SHP77 (cell line): ENCODE data around the gene CCDC80.
A peak's percentile ranks its signal among the peaks of the same experiment; 100 is the strongest.

Source experiments
- DNase-seq, 2 experiments: peaks; one replicate each; lab custom pipeline; 2025; lab: John Stamatoyannopoulos, UW

Gene CCDC80

DNA sequence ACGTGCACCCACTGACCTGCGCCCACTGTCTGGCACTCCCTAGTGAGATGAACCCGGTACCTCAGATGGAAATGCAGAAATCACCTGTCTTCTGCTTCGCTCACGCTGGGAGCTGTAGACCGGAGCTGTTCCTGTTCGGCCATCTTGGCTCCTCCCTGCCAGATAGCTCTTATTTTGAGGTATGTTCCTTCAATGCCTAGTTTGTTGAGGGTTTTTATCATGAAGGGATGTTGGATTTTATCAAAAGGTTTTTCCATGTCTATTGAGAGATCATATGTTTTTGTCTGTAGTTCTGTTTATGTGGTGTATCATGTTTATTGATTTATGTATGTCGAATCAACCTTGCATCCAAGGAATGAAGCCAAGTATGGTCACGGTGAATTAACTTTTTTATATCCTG, 24.1 kb upstream of the CCDC80 start:
- peak in 1 of 2 experiments; percentile 11 for DNase-seq

DNA sequence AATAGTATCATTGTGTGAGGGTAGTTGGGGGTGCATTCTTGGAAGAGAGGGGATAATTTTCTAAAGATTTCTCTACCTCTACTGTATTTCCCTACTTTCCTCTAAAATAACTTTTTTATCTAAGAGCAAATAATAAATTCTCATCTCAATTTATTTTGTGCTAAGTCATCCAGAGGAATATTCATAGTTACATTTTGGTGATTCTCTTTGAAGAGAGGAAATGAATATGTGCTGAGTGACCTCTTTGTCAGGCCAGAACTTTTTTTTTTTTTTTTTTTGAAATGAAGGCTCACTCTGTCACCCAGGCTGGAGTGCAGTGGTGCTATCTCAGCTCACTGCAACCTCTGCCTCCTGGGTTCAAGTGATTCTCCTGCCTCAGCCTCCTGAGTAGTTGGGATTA, 15.1 kb upstream of the CCDC80 start:
- no peak for DNase-seq

DNA sequence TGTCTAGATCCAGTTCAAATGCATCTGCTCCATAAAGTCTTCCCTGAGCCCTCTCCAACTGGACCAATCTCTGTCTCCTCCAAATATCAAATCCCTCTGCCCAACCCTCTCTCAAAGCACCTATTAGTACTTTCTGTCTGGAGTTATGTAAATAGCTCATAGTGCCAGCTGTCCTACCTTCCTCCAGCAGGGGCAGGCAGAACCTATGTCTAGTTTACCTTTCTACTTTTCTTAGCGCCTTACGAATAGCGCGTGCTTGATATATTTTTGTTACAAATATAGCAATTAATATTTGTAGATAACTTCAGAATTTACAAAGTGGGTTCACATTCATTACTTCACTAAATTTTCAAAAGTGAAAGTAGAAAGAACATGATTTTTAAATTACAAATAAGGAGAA, 14.0 kb upstream of the CCDC80 start:
- no peak for DNase-seq

DNA sequence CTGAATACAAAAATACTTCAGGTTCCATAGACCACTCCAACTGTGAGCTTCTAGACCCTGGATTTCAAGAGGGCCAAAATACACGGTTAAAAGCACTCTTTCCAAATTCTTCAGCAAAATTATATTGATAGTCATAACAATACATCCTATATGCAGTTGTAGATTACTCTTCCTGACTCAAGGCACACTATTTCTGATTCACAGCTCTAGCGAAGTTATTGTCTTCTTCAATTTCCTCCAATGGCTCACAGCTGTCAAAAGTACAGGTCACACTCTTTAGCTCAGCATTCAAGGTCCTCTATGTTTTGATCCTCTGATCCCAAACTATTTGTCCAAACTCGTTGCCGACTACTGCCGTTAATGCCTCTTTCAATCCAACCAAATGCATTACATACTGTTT, 13.5 kb upstream of the CCDC80 start:
- DNase-seq: no peak

DNA sequence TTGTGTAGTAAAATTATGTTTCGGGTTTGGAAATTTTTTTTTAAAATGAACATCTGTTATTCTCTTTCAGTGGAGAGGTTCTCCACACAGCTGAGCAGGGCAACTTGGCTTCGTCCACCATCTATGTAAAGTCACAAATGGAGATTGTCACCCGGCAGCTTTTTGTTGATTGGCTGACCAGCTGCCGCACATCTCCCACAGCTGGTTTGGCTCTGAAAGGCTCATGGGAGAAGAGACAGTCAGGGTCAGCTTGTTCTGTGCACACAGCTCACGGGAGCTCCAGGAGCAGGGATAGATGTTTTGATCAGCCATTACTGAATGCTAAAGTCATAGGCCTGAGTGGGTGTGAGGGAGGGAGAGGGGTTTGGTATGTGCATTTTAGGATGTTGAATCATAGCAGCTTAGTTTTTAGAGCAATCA, 12.9 kb upstream of the CCDC80 start:
- DNase-seq: no peak

DNA sequence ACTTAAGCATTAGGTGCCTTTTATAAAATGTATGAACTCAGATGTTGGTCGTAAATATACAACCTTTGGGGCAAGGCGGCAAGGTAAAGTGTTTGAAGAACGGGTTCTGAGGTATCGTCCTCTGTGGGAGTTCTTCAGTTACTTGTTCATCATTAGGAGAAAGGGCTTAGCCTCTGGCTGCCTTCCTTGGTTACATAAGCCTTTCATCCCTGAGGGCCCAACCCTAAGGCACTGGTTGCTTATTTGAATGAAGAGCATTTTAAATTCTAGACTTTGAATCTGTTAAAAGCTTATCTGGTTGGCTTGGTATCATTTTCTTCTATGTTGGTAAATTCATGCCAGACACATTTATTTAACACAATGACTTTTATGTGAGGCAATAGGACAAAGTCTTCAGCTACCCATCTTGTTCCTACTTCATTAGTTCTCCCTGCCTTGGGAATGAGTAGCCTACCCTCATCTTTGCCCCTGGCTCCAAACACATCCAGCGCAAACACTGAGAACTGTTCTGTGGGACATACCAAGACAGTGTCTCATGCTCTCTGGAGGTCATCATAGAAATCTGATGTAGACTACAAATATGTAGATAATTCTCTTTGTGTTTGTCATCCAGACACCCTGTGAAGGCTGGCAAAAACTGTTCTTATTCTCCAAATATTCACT, 12.4 kb upstream of the CCDC80 start:
- DNase-seq: no peak

DNA sequence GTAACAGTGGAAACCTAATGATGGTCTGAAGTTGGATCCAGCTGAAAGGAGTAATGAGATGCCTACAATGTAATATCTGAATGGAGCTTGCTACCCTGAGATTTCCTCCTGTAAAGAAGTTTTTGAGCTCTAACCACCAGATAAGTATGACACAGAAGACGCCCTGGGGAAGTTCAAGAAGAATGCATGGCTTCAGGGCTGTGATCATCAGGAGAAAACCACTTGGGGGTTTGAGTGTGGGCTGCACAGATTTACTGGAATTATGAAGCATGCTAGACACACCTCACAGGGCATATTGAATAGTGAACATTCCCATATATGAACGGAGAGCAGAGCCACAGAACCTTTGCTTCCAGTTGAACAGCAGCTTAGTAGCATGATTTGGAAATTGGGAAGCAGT, 10.6 kb upstream of the CCDC80 start:
- DNase-seq: no peak

DNA sequence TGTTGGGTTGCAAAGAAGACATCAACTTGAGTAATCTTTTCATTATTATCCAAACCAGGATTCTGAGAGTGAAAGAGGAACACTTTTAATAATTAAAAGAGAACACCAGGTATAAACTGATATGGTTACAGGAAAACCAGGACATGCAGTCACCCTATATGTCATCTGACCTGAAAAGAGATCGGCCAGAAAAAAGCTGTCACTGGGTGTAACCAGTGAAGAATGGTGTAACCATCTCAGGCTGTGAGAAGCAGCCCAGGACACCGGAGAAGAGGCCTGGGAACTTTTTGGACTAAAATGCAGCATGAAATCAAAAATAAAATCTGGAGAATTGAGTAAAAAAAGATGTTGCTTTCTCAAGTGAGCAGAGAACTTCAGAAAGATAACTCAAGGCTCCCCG, 10.1 kb upstream of the CCDC80 start:
- DNase-seq: no peak

DNA sequence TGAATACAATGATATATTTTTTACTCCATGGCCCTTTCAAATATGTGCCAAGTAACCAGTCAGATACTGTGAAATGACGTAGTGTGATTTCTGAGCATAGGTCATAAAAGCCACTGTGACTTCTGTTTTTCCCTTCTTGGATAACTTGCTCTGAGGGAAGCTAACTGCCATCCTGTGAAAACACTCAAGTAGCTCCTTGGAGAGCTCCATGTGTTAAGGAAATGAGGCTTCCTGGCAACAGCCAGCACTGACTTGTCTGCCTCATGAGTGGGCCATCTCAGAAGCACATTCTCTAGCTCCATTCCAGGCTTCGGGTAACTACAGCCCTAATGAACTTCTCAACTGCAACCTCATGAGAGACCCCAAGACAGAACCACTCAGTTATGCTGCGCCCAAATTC, 9.5 kb upstream of the CCDC80 start:
- no peak for DNase-seq

DNA sequence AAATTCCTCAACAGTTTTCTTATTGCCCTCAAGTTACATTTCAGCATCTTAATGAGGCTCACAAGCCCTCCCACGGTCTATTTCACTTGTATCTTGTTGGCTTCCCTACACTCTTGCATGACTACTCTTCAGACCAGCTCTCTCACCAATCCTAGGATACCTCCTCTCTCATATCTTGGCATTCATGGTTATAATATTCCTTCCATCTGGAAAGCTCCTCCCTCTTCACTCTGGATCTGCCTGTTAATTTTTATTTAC, 8.5 kb upstream of the CCDC80 start:
- no peak for DNase-seq

DNA sequence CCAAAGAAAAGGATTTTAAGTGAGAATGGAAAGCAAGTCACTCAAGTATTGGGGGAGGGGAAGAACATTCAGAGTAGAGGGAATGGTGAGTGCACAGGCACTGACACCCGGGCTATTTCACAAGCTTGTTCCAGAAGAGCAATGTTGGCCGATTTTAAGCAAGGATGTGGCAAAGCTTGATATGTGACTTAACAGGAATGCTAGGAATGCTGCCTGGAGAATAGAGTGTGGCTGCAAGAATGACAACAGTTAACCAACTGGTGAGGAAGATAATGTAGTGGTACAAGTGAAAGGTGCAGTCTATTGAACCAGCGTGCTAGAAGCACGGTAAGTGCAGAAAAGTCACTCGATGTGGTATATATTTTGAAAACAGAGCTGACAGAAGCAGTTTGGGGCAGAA, 6.2 kb upstream of the CCDC80 start:
- DNase-seq: no peak

DNA sequence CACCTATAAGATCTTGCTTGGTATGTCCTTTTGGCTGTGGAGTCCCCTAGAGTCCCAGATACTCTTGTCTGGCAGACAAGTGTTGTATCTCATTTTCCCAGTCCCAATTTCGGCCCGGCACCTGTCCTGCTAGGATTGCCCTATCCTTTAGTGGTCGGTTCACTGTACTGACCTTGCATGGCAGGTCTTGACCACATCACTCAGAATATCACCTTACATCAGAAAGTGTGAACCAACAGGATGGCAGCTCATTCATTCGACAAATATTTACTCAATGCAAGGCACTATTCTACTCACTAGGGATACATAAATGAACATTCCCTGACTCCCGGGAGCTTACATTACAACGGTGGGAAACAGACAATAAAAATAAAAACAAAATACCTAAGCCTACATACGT, 5.7 kb upstream of the CCDC80 start:
- DNase-seq: peak; percentile 24 to 29

DNA sequence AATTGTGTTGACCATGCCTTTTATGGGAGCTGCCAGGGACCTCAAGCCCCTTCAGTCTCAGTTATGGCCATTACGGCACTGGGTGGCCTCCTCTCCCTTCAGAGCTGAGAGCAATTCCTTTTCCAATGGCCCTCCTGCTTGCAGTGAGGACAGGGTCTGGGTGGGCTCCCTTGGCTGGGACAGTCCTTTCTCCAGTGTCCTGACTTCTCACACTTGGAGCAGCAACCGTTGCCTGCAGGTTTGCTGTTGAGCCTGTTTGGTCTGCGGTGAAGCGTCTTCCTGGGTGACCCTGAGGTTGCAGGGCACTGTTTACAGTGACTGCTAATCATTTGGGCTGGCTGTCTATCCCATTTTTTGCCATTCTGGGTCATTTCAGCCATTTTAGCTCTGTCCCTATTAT, 3.5 kb upstream of the CCDC80 start:
- no peak for DNase-seq

DNA sequence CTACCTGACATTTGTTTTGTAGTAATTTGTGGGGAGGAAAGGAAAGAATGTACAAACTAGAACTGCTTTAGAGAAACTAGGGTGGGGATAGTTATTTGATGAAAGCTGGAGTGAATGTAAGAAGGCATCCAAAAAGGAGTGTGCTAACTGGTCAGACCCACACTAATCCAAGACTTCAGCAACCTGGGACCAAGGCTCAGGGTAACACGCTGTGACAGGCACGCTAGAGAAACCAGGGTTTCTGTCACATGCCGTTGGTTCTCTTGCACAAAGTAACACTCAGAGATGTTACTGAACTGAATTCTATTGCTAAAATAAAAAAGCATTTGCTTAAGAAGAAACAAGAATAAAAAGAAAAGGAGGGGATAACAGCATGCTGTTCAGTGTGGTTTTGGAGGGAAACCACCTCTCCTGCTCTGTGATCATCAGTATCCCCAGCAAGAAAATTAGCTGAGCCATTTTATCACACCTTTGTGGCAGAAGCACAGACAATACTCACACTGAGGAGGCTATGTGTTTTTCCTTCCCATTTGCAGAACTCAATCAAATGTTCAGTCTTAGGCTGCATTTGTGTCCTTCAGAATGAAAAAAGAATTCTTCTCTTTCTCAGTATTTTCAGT, 2.8 kb upstream of the CCDC80 start:
- DNase-seq: no peak

DNA sequence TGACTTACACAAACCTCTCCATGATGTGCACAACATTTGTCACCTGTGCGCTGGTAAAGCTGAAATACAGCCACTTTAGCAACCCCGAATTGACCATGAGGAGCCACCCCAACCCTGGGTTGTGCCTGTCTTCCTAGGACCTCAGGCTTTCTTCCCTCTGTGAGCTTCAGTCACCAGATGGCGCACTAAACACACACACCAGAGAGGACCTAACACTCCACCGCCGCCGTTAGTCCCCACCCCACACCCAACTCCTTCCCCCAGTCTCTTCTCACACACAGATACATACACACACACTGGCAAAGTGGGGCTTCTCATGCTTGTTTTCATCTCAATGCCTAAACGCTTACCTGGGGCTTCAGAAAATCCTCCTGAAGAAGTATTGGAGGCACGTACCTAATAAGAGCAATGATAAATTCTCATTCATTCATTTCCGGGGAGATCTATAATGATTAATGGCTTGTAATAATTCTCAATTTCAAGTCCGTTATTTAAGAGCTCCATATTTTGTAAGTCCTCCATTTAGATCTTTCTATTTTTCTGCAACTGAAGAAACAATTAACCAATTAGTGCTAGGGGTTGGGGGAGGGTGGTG, 2.1 kb upstream of the CCDC80 start:
- DNase-seq: peak; percentile 84 to 87

DNA sequence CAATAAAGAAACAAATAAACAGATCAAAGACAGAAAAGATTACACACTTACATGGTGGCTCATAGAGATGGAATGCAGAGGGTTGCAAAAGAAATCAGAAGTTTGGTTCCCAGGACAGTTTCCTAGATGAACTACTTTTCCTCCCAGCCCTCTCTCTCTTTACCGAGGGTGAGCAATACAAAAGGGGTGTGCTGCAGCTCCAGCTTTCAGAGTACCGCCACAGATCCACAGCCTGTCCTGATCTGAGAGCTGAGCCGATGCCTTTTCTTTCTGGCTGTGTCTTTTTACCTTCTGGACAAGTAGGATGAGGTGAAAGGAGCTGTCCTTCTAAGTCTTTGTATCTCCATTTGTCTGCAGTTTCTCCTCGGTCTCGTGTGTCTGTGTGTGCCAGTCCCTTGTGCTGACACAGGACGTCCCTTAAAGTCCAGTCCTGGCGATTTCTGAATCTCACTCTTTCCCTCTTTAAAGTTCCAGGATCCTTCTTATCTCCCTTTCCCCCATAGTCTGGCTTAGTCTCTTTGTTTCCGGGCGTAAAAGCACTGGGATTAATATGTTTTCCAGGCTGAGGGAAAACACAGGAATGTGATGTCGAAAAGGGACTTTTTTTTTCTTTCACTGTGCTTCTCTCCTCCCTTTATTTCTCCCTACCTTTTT, 540 bp downstream of the CCDC80 start:
- DNase-seq: no peak

DNA sequence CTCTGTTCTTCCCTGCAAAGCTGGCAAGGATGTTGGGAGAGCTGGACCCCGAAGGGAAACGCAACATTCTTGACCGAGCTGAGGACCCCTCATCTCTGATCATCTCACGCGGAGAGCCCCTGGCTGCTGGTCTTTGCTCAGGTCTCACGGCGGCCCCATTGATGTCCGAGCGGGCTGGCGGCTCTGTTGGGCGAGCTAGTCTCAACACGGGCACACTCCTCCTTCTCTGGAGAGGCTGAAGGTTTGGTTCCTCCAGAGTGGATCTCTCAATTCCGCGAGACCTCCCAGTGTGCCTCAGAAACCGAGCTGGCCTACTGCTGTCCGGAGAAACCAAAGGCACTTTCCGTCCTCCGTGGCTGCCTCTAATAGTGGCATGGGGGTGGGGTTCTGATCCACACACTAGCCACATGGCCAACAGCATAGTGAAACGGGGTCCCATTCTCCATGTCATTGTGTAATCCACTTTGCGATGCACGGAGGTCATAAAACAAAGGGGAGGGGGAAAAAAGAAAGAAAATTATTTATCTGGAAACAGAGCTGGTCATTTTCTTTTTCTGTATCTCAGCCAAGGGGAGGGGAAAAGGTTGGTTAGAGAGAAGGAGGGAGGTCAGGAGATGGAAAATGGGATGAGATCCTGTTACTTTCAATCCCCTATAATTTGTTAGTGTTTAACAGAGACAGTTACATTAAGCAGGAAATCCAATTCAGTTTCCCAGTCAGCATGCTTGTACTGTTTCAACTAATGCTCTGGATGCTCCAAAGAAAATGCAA, 1.3 kb downstream of the CCDC80 start:
- DNase-seq: no peak

DNA sequence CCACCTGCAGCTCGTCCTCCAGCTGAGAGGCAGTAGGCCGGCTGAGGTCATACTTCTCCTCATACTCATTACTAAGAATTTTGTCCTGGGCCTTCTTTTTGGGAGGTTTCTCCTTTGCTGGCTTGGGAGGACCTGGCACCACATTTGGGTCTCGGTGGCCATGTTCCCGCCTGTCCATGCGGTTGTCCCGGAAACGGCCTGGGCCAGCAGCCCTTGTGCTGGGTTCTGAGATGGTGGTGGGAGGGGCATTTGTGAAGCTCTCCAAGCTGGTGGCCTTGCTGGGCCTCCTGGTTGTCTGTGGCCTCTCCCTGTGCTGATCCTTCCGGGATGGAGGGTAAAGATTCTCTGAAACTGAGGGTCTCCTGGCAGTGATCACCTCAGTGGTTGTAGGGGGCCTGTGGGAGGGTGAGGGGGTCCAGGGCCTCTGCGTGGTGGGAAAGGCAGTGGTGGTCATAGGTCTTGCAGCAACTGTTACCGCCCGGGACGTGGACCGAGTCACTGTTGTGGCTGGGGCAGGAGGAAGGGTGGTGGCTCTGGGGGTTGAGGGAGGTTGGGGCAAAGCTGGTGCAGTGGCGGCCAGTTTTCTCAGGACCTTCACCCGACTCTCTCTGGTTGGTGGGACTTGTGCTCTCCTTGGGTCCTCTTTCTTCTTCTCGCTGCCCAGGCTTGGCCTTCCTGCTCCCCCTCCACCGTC, 2.5 kb downstream of the CCDC80 start:
- peak in 1 of 2 experiments; percentile 65 for DNase-seq

DNA sequence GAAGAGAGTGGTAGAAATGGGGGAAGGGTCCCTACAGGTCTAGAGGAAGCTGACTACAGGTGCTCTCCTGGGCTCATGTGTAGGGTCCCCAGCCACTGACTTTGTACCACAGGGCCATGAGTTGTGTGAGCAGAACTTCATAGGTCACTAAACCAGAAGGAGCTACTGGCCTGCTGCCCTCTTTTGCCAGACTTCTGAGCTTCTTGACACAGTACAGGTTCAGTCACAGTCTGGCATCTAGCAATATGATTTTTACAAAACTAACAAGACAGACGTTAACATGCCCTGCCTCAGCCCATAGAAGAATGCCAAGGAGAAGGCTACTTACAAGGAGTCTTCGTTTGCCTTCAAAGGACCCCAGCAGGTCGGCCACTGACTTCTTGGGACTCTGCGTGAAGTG, 3.2 kb downstream of the CCDC80 start:
- DNase-seq: no peak

DNA sequence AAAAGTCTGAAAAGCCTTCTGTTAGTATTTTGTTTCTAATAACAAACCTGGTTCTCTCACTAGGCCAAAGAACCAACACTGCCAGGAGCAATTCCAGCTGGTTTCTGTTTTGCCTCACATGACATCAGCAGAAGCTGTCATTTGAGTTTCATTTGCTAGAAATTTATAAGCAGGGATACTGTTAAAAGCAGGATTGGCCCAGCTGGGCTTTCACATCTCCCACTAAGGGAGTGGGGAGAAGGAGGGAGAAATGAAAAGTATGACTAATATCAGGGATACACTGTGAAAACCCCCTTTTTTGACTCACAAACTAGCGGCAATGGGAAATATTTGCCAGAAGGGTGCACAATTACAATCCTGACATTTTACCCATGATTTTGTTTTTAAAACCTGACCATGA, 5.3 kb downstream of the CCDC80 start:
- DNase-seq: peak; percentile 24

DNA sequence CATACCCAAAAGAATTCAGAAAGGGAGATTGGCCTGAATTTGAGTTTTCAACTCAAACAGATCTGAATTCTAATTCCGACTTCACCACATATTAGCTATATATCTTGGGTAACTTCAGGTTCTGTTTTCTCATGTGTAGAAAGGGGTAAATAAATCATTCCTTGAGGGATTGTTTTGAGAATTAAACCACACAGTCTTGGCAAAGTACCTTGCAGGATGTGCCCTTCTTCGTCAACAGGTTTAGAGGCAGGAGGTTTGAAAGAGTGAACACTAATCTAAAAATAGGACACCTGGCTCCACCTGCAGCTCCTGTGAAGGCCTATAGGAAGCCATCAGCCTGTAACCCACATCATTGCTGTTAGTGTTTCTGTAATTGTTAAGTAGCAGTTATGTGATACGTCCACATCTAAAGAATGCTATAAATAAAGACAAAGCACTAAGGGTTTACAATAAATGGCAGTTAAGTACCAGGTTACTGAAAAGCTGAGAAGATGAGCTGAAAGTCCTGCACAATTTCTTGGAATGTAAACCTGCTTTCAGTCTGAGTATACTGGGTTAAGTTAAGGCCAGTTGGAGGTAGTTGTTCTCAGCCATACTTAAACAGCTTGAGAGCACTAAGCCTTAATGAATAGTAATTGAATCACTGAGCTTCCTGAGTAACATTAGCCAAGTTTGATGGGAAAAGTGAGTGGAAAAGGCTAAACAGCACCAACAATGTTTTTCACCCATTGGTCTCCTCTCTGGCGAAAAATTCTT, 6.0 kb downstream of the CCDC80 start:
- DNase-seq: no peak
